IMR-90 (cell line): ENCODE measurements around the gene ADAMTS13. TPM values are rescaled to one million over a fixed set of nuclear protein-coding genes. Genes with fewer than 3 reads are reported as not detected.

Experiments
- ATAC-seq: fragments of 200-7000 bp; cut with Tn5 transposase; 2 replicates; pipeline ENCODE4 v1.9.1; 2020; ENCODE audit warnings: low read depth, mild to moderate bottlenecking, moderate library complexity
- BruUV-seq: library from RNA; stranded (reverse); fragments of 400-500 nt; replicated peaks from 2 replicates; lab custom pipeline; 2021; lab: Mats Ljungman, UMichigan
- CTCF ChIA-PET: fragments of 300-600 bp; formaldehyde crosslinking; extraction: SDS; loops from one replicate; lab custom pipeline; 2021; ENCODE audit warnings: antibody characterized with exemption; lab: Yijun Ruan, JAX
- POLR2A ChIA-PET: fragments of 300-600 bp; sonication (Branson Sonifier 250); formaldehyde crosslinking; loops from one replicate; lab custom pipeline; 2022; ENCODE audit warnings: antibody characterized with exemption; ENCODE audit not compliant: unreplicated experiment; lab: Charles Lee
- DNase-seq: peaks from one replicate; pipeline ENCODE4 v3.0.0; 2013
- H2AFZ ChIP-seq: replicated peaks from 2 replicates; pipeline ENCODE3; 2013; ENCODE audit warnings: low read length, mild to moderate bottlenecking; ENCODE audit not compliant: poor library complexity
- H2AK5ac ChIP-seq: 2 replicates; pipeline ENCODE4 v1.6.1; 2013; ENCODE audit warnings: low read depth, low read length, inconsistent platforms
- H2AK9ac ChIP-seq: replicated peaks from 2 replicates; pipeline ENCODE3; 2013; ENCODE audit warnings: mild to moderate bottlenecking, low read depth, low read length, moderate library complexity; ENCODE audit not compliant: poor library complexity
- H2BK120ac ChIP-seq: 2 replicates; pipeline ENCODE4 v1.6.1; 2013; ENCODE audit warnings: low read depth, low read length, inconsistent platforms
- H2BK15ac ChIP-seq: 3 replicates; pipeline ENCODE4 v1.6.1; 2013; ENCODE audit warnings: low read depth, low read length, inconsistent platforms
- H2BK20ac ChIP-seq: 2 replicates; pipeline ENCODE4 v1.6.1; 2013; ENCODE audit warnings: low read depth, mild to moderate bottlenecking, inconsistent platforms, low read length, moderate library complexity
- H2BK5ac ChIP-seq: 2 replicates; pipeline ENCODE4 v1.6.1; 2013; ENCODE audit warnings: mild to moderate bottlenecking, low read depth, low read length, inconsistent platforms; ENCODE audit not compliant: poor library complexity, severe bottlenecking
- H3K14ac ChIP-seq: replicated peaks from 2 replicates; pipeline ENCODE4 v1.6.1; 2013; ENCODE audit warnings: low read depth, low read length, inconsistent platforms
- H3K18ac ChIP-seq: 2 replicates; pipeline ENCODE4 v1.6.1; 2013; ENCODE audit warnings: low read depth, low read length, control low read depth
- H3K23ac ChIP-seq: 2 replicates; pipeline ENCODE4 v1.6.1; 2013; ENCODE audit warnings: low read depth, low read length, inconsistent platforms
- H3K27ac ChIP-seq: 2 replicates; pipeline ENCODE4 v1.5.1; 2013; ENCODE audit warnings: mild to moderate bottlenecking, control low read depth, low read length; ENCODE audit not compliant: insufficient read depth
- H3K27me3 ChIP-seq: 2 replicates; pipeline ENCODE4 v1.6.1; 2013; ENCODE audit warnings: low read length; ENCODE audit not compliant: control insufficient read depth, insufficient read depth
- H3K36me3 ChIP-seq: 2 replicates; pipeline ENCODE4 v1.6.1; 2013; ENCODE audit warnings: low read length, mixed read lengths; ENCODE audit not compliant: control insufficient read depth, insufficient read depth
- H3K4ac ChIP-seq: 2 replicates; pipeline ENCODE4 v1.6.1; 2013; ENCODE audit warnings: low read depth, low read length, inconsistent platforms
- H3K4me1 ChIP-seq: 2 replicates; pipeline ENCODE4 v1.6.1; 2013; ENCODE audit warnings: low read length, mixed read lengths; ENCODE audit not compliant: control insufficient read depth, insufficient read depth
- H3K4me2 ChIP-seq: 2 replicates; pipeline ENCODE4 v1.6.1; 2013; ENCODE audit warnings: low read depth, mild to moderate bottlenecking, control low read depth, low read length, moderate library complexity
- H3K4me3 ChIP-seq: 2 replicates; pipeline ENCODE4 v1.5.1; 2013; ENCODE audit warnings: low read depth, mild to moderate bottlenecking, control low read depth, low read length, moderate library complexity; ENCODE audit not compliant: insufficient read depth
- H3K56ac ChIP-seq: 2 replicates; pipeline ENCODE4 v1.6.1; 2013; ENCODE audit warnings: low read length, inconsistent platforms; ENCODE audit not compliant: insufficient read depth; ENCODE audit errors: extremely low read depth
- H3K79me1 ChIP-seq, 2 experiments: 2 replicates each; pipeline ENCODE4 v1.6.1; 2013; ENCODE audit warnings: low read length in 2 of 2, inconsistent platforms in 1 of 2, low read depth in 1 of 2
- H3K9ac ChIP-seq: 2 replicates; pipeline ENCODE4 v1.6.1; 2013; ENCODE audit warnings: low read depth, low read length, control low read depth
- H3K9me1 ChIP-seq: 2 replicates; pipeline ENCODE4 v1.6.1; 2013; ENCODE audit warnings: low read length, inconsistent platforms; ENCODE audit not compliant: insufficient read depth
- H3K9me3 ChIP-seq: 2 replicates; pipeline ENCODE4 v1.6.1; 2013; ENCODE audit warnings: low read length; ENCODE audit not compliant: control insufficient read depth, insufficient read depth
- H4K20me1 ChIP-seq: 2 replicates; pipeline ENCODE4 v1.6.1; 2013; ENCODE audit warnings: low read length, inconsistent platforms; ENCODE audit not compliant: insufficient read depth
- H4K5ac ChIP-seq: 2 replicates; pipeline ENCODE4 v1.6.1; 2013; ENCODE audit warnings: mild to moderate bottlenecking, low read depth, low read length, control low read depth
- H4K8ac ChIP-seq, 2 experiments: 2 replicates each; pipeline ENCODE4 v1.6.1; 2013; ENCODE audit warnings: low read depth in 2 of 2, low read length in 2 of 2, control low read depth in 1 of 2, inconsistent platforms in 1 of 2
- H4K91ac ChIP-seq: 2 replicates; pipeline ENCODE4 v1.6.1; 2013; ENCODE audit warnings: low read depth, low read length, inconsistent platforms; ENCODE audit not compliant: insufficient read depth
- CEBPB ChIP-seq: IDR thresholded peaks from 2 replicates; pipeline ENCODE4 v1.6.1; 2012; ENCODE audit warnings: low read depth, low read length, improper control_type of control experiment
- MAFK ChIP-seq: IDR thresholded peaks from 2 replicates; pipeline ENCODE4 v1.6.1; 2012; ENCODE audit warnings: low read depth, low read length, improper control_type of control experiment
- MAZ ChIP-seq: IDR thresholded peaks from 2 replicates; pipeline ENCODE4 v1.6.1; 2012; ENCODE audit warnings: low read depth, mild to moderate bottlenecking, low read length, improper control_type of control experiment, moderate library complexity, borderline replicate concordance
- MXI1 ChIP-seq: IDR thresholded peaks from 2 replicates; pipeline ENCODE4 v1.6.1; 2012; ENCODE audit warnings: low read depth, mild to moderate bottlenecking, low read length, moderate library complexity, borderline replicate concordance
- POLR2A ChIP-seq: IDR thresholded peaks from 2 replicates; pipeline ENCODE4 v1.6.1; 2012; ENCODE audit warnings: mild to moderate bottlenecking, low read depth, low read length
- RAD21 ChIP-seq: IDR thresholded peaks from 2 replicates; pipeline ENCODE4 v1.6.1; 2012; ENCODE audit warnings: low read length, improper control_type of control experiment
- SMC3 ChIP-seq: fragments of 150-350 bp; IDR thresholded peaks from 2 replicates; pipeline ENCODE4 v1.6.1; 2016; ENCODE audit warnings: low read depth, mild to moderate bottlenecking, antibody characterized with exemption, low read length, moderate library complexity
- WGBS, 2 experiments: methylation state at CpG; one replicate each; pipeline versions ENCODE4 v1.1.5 to v1.1.7; 2013; ENCODE audit warnings: missing lambda C conversion rate in 2 of 2; ENCODE audit not compliant: insufficient read length in 1 of 2; ENCODE audit errors: extremely low coverage in 2 of 2; 5-methylcytosine and 5-hydroxymethylcytosine counted together
- dilution Hi-C: fragments of 300-500 bp; cut with HindIII; formaldehyde crosslinking; loops from one replicate; pipeline ENCODE4 v1.14.3; 2018; ENCODE audit warnings: low sequenced_read_pairs; ENCODE audit not compliant: unreplicated experiment
- in situ Hi-C: fragments of 300-500 bp; cut with MboI; formaldehyde crosslinking; loops from 3 replicates; pipeline ENCODE4 v1.14.3; 2019; ENCODE audit warnings: low sequenced_read_pairs, inconsistent platforms, mixed read lengths
- intact Hi-C: fragments of 100-400 bp; cut with micrococcal nuclease; formaldehyde crosslinking; loops from 2 replicates; pipeline ENCODE4 v1.10.0; 2022
- polyA plus RNA-seq, 3 experiments: library from polyadenylated mRNA; depleted of rRNA; stranded (reverse); fragments of >200 nt; gene quantifications; 2 replicates each; pipeline ENCODE4 v1.2.3, GENCODE V29; 2012; ENCODE audit warnings: low replicate concordance in 1 of 3
- total RNA-seq: library from RNA; depleted of rRNA; stranded (reverse); fragments of >200 nt; gene quantifications from 2 replicates; pipeline ENCODE4 v1.2.3, GENCODE V29; 2012
- TF ChIP-seq, protein P1 (sequence below): fragments of 150-350 bp; IDR thresholded peaks from 2 replicates; pipeline ENCODE4 v1.6.1; 2017; ENCODE audit warnings: mild to moderate bottlenecking, antibody characterized with exemption, low read length, low read depth
- TF ChIP-seq, protein P2 (sequence below): conservative IDR thresholded peaks from 2 replicates; pipeline ENCODE4 v1.5.1; 2012; ENCODE audit warnings: mild to moderate bottlenecking, low read depth, low read length, improper control_type of control experiment

The ADAMTS13 gene
- total and polyA plus RNA-seq, 2 of the 4 experiments (the other 2 are of a cell fraction): 0.18 to 2.8 TPM

DNA sequence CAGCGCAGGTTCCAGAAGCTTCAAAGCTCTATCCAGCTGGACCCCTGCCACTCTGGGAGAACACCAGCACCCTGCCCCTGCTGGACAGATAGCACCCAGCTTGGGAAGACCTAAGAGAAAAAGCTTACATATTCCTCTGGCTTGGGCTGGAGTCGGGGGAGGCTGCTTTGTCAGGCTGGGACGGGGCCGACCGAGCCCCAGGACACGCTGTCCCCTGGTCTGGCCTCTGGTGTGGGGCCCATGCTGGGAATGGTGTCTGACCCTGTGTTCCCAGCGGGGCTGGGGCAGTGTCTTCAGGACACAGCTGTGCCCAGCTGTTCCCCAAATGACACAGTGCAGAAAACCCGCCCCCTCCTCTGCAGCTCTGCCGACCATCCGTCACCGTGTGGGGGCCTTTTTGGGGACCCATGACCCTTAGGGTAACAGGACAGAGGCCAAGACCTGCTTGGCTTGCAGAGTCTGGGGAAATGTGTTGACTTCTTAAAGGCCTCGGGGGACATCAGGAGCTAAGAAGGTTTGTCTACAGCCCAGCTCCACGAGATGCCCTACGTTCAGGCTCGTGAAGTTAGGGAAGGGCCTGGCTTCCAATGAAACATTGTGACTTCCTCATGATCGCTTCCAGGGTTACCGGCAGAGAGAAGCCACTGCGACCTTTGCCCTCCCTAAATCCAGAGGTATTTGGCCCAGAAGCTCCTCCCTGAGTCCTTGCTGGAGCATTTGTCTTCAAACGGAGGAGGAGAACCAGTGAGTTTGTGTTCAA lies 77.1 kb downstream of the ADAMTS13 start:
- Histone ChIP-seq H4K20me1 (no peaks in the 10 kb centered on the region), H3K4me2 (no peak overlapping the region), H3K4ac (no peak overlapping the region), H4K5ac (no peak overlapping the region), H3K36me3 (no peaks in the 10 kb centered on the region), H3K27ac (no peak overlapping the region), H3K14ac (no peak overlapping the region), H3K4me3 (no peak overlapping the region), H3K9me1 (peaks cover 5% of the 10 kb centered on the region; the same call in 1 of the 2 replicates), H2BK20ac (no peak overlapping the region), H4K8ac (no peak overlapping the region), H3K4me1 (no peaks in the 10 kb centered on the region), H2BK15ac (no peak overlapping the region), H3K9ac (no peak overlapping the region), H2AK5ac (no peak overlapping the region), H3K27me3 (peaks cover 48% of the 10 kb centered on the region), H2BK120ac (no peak overlapping the region), H4K91ac (no peak overlapping the region), H3K56ac (no peak overlapping the region), H3K18ac (no peak overlapping the region), H2BK5ac (no peak overlapping the region), H3K79me1 (no peaks in the 10 kb centered on the region), H2AFZ (no peak overlapping the region), H3K9me3 (peaks cover 11% of the 10 kb centered on the region), H2AK9ac (no peak overlapping the region), H3K23ac (no peak overlapping the region)
- 37% methylated on average over 5 of the region's 19 CpGs; no CpG with 5 or more reads in 1 of the 2 experiments for WGBS, 2 experiments
- dilution Hi-C loops: no loop called here
- ChIA-PET POLR2A (no interaction called here), CTCF (interaction anchor here (0.9 to 1.0 kb wide), 2 partner anchors 10 to 314 kb away, joined by 3 to 8 read pairs; no protein-coding TSS in a partner anchor)
- ATAC-seq (no peak), DNase-seq (no peak)
- intact Hi-C loops: no loop called here
- no TSS peak for BruUV-seq
- in situ Hi-C loops: loop anchor here (25.0 kb wide), 1 partner anchor 462 kb away; the partner anchor contains the start of gene GTF3C5
- TF ChIP-seq POLR2A (no peak), MAFK (no peak), RAD21 (no peak), SMC3 (no peak), CEBPB (no peak), MAZ (no peak), MXI1 (no peak)
- TF ChIP-seq, protein P1, sequence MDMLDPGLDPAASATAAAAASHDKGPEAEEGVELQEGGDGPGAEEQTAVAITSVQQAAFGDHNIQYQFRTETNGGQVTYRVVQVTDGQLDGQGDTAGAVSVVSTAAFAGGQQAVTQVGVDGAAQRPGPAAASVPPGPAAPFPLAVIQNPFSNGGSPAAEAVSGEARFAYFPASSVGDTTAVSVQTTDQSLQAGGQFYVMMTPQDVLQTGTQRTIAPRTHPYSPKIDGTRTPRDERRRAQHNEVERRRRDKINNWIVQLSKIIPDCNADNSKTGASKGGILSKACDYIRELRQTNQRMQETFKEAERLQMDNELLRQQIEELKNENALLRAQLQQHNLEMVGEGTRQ: no peak
- TF ChIP-seq, protein P2, sequence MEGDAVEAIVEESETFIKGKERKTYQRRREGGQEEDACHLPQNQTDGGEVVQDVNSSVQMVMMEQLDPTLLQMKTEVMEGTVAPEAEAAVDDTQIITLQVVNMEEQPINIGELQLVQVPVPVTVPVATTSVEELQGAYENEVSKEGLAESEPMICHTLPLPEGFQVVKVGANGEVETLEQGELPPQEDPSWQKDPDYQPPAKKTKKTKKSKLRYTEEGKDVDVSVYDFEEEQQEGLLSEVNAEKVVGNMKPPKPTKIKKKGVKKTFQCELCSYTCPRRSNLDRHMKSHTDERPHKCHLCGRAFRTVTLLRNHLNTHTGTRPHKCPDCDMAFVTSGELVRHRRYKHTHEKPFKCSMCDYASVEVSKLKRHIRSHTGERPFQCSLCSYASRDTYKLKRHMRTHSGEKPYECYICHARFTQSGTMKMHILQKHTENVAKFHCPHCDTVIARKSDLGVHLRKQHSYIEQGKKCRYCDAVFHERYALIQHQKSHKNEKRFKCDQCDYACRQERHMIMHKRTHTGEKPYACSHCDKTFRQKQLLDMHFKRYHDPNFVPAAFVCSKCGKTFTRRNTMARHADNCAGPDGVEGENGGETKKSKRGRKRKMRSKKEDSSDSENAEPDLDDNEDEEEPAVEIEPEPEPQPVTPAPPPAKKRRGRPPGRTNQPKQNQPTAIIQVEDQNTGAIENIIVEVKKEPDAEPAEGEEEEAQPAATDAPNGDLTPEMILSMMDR: no peak
